ENCODE measurements around the gene ZFYVE26.

DNA sequence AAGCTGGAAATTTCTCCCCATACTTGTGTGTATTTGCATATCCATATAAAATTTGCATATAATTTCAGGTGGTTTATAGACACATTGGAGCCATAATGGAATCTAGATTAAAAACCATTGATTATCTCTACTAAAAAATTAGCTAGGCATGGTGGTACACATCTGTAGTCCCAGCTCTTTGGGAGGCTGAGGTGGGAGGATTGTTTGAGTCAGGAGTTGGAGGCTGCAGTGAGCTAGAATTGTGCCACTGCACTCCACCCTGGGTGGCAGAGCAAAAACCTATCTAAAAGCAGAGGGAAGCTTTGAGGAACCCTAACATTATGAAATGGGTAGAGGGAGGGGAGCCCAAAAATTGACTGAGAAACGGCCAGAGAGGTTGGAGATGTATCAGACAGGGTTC, 118.2 kb downstream of the ZFYVE26 start:
- TF ChIP-seq, protein P1, sequence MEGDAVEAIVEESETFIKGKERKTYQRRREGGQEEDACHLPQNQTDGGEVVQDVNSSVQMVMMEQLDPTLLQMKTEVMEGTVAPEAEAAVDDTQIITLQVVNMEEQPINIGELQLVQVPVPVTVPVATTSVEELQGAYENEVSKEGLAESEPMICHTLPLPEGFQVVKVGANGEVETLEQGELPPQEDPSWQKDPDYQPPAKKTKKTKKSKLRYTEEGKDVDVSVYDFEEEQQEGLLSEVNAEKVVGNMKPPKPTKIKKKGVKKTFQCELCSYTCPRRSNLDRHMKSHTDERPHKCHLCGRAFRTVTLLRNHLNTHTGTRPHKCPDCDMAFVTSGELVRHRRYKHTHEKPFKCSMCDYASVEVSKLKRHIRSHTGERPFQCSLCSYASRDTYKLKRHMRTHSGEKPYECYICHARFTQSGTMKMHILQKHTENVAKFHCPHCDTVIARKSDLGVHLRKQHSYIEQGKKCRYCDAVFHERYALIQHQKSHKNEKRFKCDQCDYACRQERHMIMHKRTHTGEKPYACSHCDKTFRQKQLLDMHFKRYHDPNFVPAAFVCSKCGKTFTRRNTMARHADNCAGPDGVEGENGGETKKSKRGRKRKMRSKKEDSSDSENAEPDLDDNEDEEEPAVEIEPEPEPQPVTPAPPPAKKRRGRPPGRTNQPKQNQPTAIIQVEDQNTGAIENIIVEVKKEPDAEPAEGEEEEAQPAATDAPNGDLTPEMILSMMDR (IDR thresholded peaks at IDR 0.05; ENCODE audit: low read depth, low read length), result no peak
- no peak for TF ChIP-seq EZH2phosphoT487 (IDR thresholded peaks at IDR 0.05; ENCODE audit: low read depth)
